Progenitor cell of endocrine pancreas (in vitro differentiated cells): ENCODE results near the gene TLL2. TPM values are rescaled to one million over a fixed set of nuclear protein-coding genes. Genes with fewer than 3 reads are reported as not detected.

Experiments
- DNase-seq: peaks from one replicate; pipeline ENCODE4 v3.0.0; 2021; ENCODE audit warnings: low spot score; ENCODE audit not compliant: unreplicated experiment
- H3K27ac Mint-ChIP-seq: 2 replicates; pipeline ENCODE4 v1.8.0; 2021; ENCODE audit warnings: mild to moderate bottlenecking, moderate library complexity, mixed read lengths
- H3K27me3 Mint-ChIP-seq: 2 replicates; pipeline ENCODE4 v1.8.0; 2021; ENCODE audit warnings: mixed read lengths
- H3K36me3 Mint-ChIP-seq: 2 replicates; pipeline ENCODE4 v1.8.0; 2022; ENCODE audit warnings: mixed read lengths; ENCODE audit not compliant: insufficient read depth
- H3K4me1 Mint-ChIP-seq: 2 replicates; pipeline ENCODE4 v1.8.0; 2021; ENCODE audit warnings: low read depth, mixed read lengths
- H3K4me3 Mint-ChIP-seq: 2 replicates; pipeline ENCODE4 v1.8.0; 2021; ENCODE audit warnings: low read depth, mild to moderate bottlenecking, moderate library complexity, mixed read lengths
- H3K9me3 Mint-ChIP-seq: 2 replicates; pipeline ENCODE4 v1.8.0; 2021; ENCODE audit warnings: low read depth, mixed read lengths
- CTCF ChIP-seq: fragments of 200-600 bp; sonication (generic); IDR thresholded peaks from one replicate; pipeline ENCODE4 v1.5.0; 2021; ENCODE audit warnings: antibody characterized with exemption, mild to moderate bottlenecking; ENCODE audit not compliant: unreplicated experiment
- total RNA-seq: library from RNA; stranded (reverse); gene quantifications from 2 replicates; pipeline ENCODE4 v1.2.1, GENCODE V29; 2021

The TLL2 gene
- total RNA-seq, 1 donor from 2014 or later = 0.60 TPM

GRCh38 chr10:96374639-96374984 is 139.1 kb downstream of the TLL2 start:
- DNase-seq = no peak
- Mint-ChIP-seq H3K27ac (no peak overlapping the region), H3K36me3 (no peaks in the 10 kb centered on the region), H3K4me1 (peaks cover 5% of the 10 kb centered on the region), H3K27me3 (peaks cover 26% of the 10 kb centered on the region), H3K9me3 (no peaks in the 10 kb centered on the region), H3K4me3 (peak overlapping the region; percentile 71)
- TF ChIP-seq CTCF = peak; percentile 18

GRCh38 chr10:96374004-96374403 is 139.7 kb downstream of the TLL2 start:
- Mint-ChIP-seq H3K4me3 (no peak overlapping the region), H3K27ac (no peak overlapping the region), H3K27me3 (peaks cover 26% of the 10 kb centered on the region), H3K36me3 (no peaks in the 10 kb centered on the region), H3K9me3 (no peaks in the 10 kb centered on the region), H3K4me1 (peaks cover 5% of the 10 kb centered on the region)
- no peak for DNase-seq
- TF ChIP-seq CTCF = no peak

- H3K9me3 Mint-ChIP-seq = no peaks in the 10 kb centered on the region
- peaks cover 9% of the 10 kb centered on the region for H3K4me1 Mint-ChIP-seq
- no peak for TF ChIP-seq CTCF
- DNase-seq = no peak
- H3K4me3 Mint-ChIP-seq = no peak overlapping the region
- H3K27me3 Mint-ChIP-seq = peaks cover 26% of the 10 kb centered on the region
- H3K27ac Mint-ChIP-seq = no peak overlapping the region
- H3K36me3 Mint-ChIP-seq = no peaks in the 10 kb centered on the region
These were observed 142.4 kb downstream of the TLL2 start for GRCh38 chr10:96371356-96371755.

GRCh38 chr10:96370584-96371157 is 143.1 kb downstream of the TLL2 start:
- Mint-ChIP-seq H3K4me1 (peaks cover 11% of the 10 kb centered on the region), H3K27ac (no peak overlapping the region), H3K27me3 (peaks cover 26% of the 10 kb centered on the region), H3K4me3 (no peak overlapping the region), H3K36me3 (no peaks in the 10 kb centered on the region), H3K9me3 (no peaks in the 10 kb centered on the region)
- peak; percentile 77 for TF ChIP-seq CTCF
- peak; percentile 34 for DNase-seq

GRCh38 chr10:96369890-96370583 is 143.7 kb downstream of the TLL2 start:
- H3K27ac Mint-ChIP-seq = no peak overlapping the region
- no peak for DNase-seq
- H3K9me3 Mint-ChIP-seq = no peaks in the 10 kb centered on the region
- H3K4me3 Mint-ChIP-seq = no peak overlapping the region
- H3K27me3 Mint-ChIP-seq = peaks cover 26% of the 10 kb centered on the region
- no peaks in the 10 kb centered on the region for H3K36me3 Mint-ChIP-seq
- TF ChIP-seq CTCF = no peak
- peaks cover 12% of the 10 kb centered on the region for H3K4me1 Mint-ChIP-seq
